PC-3 (cell line): ENCODE results near the gene AGAP1.

Source experiments
- CTCF ChIP-seq: fragments of 300-600 bp; sonication (generic); conservative IDR thresholded peaks from 2 replicates; pipeline ENCODE4 v1.5.1; 2017; ENCODE audit warnings: antibody characterized with exemption, low read depth, mild to moderate bottlenecking, low read length
- EZH2 ChIP-seq: fragments of 300-600 bp; sonication (generic); IDR thresholded peaks from one replicate; pipeline ENCODE4 v1.6.1; 2017; ENCODE audit warnings: antibody characterized with exemption, mild to moderate bottlenecking, low read length; ENCODE audit not compliant: unreplicated experiment

GRCh38 chr2:236162031-236162845 lies 668.4 kb downstream of the AGAP1 start:
- TF ChIP-seq CTCF (no peak), EZH2 (no peak)
